Testis (tissue), 3 donors: ENCODE results near the gene TBC1D4. TPM values are rescaled to one million over a fixed set of nuclear protein-coding genes. Genes with fewer than 3 reads are reported as not detected.
"Not testable (repeated sequence)": the region's sequence is repeated elsewhere in the genome, so short reads cannot be mapped to it uniquely, and the experiment has no call there.

Experiments used
- DNase-seq: peaks from one replicate; pipeline ENCODE4 v3.0.0-alpha.2; 2019
- H3K27ac ChIP-seq, 2 donors: fragments of 200-600 bp; sonication (generic); one replicate each; pipeline ENCODE4 v1.5.1; 2019
- H3K27me3 ChIP-seq: fragments of 200-600 bp; sonication (generic); one replicate; pipeline ENCODE4 v1.5.1; 2019
- H3K36me3 ChIP-seq: fragments of 200-600 bp; sonication (generic); one replicate; pipeline ENCODE4 v1.5.1; 2017; ENCODE audit warnings: low read depth; ENCODE audit errors: missing control alignments
- H3K4me1 ChIP-seq: fragments of 200-600 bp; sonication (generic); one replicate; pipeline ENCODE4 v1.5.1; 2019
- H3K4me3 ChIP-seq, 2 donors: fragments of 200-600 bp; sonication (generic); one replicate each; pipeline ENCODE4 v1.5.1; 2017 to 2019
- H3K9me3 ChIP-seq: fragments of 200-600 bp; sonication (generic); one replicate; pipeline ENCODE4 v1.5.1; 2017
- POLR2A ChIP-seq: fragments of 450-650 bp; IDR thresholded peaks from one replicate; pipeline ENCODE4 v1.6.1; 2017; ENCODE audit warnings: antibody characterized with exemption, mild to moderate bottlenecking, moderate library complexity
- WGBS, 2 donors: methylation state at CpG; one replicate each; pipeline ENCODE4 v1.1.5; 2018; 5-methylcytosine and 5-hydroxymethylcytosine counted together
- intact Hi-C: fragments of 100-400 bp; cut with DNase I; formaldehyde crosslinking; loops from one replicate; pipeline ENCODE4 v1.15.1; 2023; ENCODE audit warnings: low total_unique reads
- polyA plus RNA-seq: library from polyadenylated mRNA; stranded (reverse); fragments of 350-450 nt; fragmentation: Illumina TruSeq; extraction: RNeasy Lipid Tissue Mini Kit (QIAGEN cat#74804); gene quantifications from one replicate; pipeline ENCODE4 v1.2.3, GENCODE V29; 2014; ENCODE audit warnings: low read depth, low replicate concordance; ENCODE audit not compliant: insufficient read depth
- total RNA-seq, 2 donors: library from RNA; depleted of rRNA; stranded (reverse); fragments of >200 nt; gene quantifications; one replicate each; pipeline ENCODE4 v1.2.3, GENCODE V29; 2016
- TF ChIP-seq, protein P1 (sequence below), 3 experiments: fragments of 450-650 bp in 2 of 3; fragments of 200-600 bp in 1 of 3; sonication (generic) in 1 of 3; IDR thresholded peaks; one replicate each; pipeline ENCODE4 v1.5.1; 2016 to 2019; ENCODE audit warnings: antibody characterized with exemption in 3 of 3, mild to moderate bottlenecking in 2 of 3, moderate library complexity in 1 of 3

The TBC1D4 gene
- total and polyA plus RNA-seq, 3 donors from 2014 or later: 12.7 to 23.5 (median 20.4) TPM

DNA sequence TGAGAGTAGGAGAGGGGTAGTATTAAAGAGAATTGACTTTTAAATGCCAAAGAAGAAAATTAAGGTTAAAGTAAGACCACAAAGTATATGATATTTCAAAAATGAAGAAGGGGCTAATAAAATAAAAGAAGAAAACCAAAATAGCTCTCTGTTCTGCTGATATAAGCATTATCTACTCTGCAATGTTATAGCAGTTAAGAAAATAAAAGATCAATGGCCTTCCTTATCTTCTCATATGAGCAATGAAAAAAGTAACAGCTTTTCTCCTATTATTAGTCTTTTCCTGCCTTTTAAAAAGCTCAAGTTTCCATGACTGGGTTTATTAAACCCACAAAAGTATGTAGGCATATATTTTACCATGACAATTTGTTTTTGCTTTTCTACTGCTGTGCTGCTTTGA is 126.4 kb downstream of the TBC1D4 start:
- intact Hi-C loops: no loop called here
- no peaks in the 10 kb centered on the region for H3K4me1 ChIP-seq
- no peak overlapping the region for H3K27ac ChIP-seq
- no peaks in the 10 kb centered on the region for H3K27me3 ChIP-seq
- no peak overlapping the region for H3K4me3 ChIP-seq
- DNase-seq: no peak
- H3K9me3 ChIP-seq: no peaks in the 10 kb centered on the region
- no peak for TF ChIP-seq POLR2A
- TF ChIP-seq, protein P1, sequence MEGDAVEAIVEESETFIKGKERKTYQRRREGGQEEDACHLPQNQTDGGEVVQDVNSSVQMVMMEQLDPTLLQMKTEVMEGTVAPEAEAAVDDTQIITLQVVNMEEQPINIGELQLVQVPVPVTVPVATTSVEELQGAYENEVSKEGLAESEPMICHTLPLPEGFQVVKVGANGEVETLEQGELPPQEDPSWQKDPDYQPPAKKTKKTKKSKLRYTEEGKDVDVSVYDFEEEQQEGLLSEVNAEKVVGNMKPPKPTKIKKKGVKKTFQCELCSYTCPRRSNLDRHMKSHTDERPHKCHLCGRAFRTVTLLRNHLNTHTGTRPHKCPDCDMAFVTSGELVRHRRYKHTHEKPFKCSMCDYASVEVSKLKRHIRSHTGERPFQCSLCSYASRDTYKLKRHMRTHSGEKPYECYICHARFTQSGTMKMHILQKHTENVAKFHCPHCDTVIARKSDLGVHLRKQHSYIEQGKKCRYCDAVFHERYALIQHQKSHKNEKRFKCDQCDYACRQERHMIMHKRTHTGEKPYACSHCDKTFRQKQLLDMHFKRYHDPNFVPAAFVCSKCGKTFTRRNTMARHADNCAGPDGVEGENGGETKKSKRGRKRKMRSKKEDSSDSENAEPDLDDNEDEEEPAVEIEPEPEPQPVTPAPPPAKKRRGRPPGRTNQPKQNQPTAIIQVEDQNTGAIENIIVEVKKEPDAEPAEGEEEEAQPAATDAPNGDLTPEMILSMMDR (IDR thresholded peaks at IDR 0.05): no peak
- H3K36me3 ChIP-seq: no peaks in the 10 kb centered on the region

DNA sequence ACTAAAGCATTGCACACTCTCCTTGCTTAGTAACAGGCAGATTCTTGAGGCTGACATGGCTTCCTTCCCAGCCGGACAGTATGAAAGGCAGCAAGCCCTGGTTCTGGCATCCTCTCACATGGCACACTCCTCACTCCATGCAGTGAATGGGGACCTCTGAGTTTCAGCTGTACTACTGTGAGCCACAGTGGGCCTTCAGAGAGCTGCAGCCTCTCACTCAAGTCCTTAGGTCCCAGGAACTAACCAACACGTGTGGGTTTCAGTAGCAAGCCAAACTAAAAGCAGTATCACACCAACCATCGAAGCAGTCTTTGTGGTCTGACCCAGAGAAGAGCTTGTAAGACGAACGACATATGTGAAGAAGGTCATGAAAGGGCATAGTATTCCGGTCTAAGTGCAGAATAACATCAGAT is 128.2 kb downstream of the TBC1D4 start:
- no peaks in the 10 kb centered on the region for H3K27me3 ChIP-seq
- 88 to 93% methylated on average over 6 of the region's 6 CpGs for WGBS, 2 donors
- H3K36me3 ChIP-seq: no peaks in the 10 kb centered on the region
- H3K4me1 ChIP-seq: no peaks in the 10 kb centered on the region
- no peak overlapping the region for H3K4me3 ChIP-seq
- no peak for DNase-seq
- intact Hi-C loops: no loop called here
- no peaks in the 10 kb centered on the region for H3K9me3 ChIP-seq
- TF ChIP-seq, protein P1 (IDR thresholded peaks at IDR 0.05): no peak
- no peak for TF ChIP-seq POLR2A
- H3K27ac ChIP-seq: no peak overlapping the region

DNA sequence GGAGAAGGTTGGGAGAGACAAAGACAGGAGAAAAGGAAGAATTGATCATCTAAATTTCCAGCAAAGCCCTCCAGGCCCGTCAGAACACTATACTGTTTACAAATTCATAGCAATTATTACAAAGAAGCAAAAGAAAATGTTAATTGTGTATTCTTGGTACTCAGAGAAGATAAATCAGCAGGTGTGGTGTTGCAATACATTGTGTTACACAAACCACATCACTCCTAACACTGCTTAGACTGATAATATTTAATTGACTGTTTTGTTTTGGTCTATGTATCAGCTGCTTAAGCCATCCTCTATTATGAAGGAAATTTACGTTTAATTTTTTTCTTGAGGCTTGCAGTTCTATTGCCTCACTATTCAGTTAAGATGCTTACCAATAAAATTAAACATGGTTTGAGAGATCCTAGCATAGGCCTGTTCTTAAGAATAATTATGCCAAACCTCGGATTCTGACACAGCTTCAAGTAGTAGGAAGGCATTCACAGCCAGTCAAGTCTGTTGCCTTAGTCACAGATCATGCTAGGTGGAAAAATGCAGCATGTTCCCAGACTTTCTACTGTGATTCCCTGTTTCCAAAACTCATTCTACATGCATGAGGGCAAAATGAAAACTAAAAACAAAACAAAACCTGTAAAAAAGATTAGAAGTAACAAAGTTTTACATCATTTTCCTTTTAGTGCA is 129.2 kb downstream of the TBC1D4 start:
- WGBS, 2 donors: 85 to 87% methylated on average over 3 of the region's 3 CpGs
- Histone ChIP-seq H3K27ac (no peak overlapping the region), H3K36me3 (no peaks in the 10 kb centered on the region), H3K4me3 (no peak overlapping the region), H3K4me1 (no peaks in the 10 kb centered on the region), H3K9me3 (no peaks in the 10 kb centered on the region), H3K27me3 (no peaks in the 10 kb centered on the region)
- TF ChIP-seq, protein P1 (IDR thresholded peaks at IDR 0.05): no peak
- TF ChIP-seq POLR2A: no peak
- intact Hi-C loops: no loop called here
- no peak for DNase-seq

DNA sequence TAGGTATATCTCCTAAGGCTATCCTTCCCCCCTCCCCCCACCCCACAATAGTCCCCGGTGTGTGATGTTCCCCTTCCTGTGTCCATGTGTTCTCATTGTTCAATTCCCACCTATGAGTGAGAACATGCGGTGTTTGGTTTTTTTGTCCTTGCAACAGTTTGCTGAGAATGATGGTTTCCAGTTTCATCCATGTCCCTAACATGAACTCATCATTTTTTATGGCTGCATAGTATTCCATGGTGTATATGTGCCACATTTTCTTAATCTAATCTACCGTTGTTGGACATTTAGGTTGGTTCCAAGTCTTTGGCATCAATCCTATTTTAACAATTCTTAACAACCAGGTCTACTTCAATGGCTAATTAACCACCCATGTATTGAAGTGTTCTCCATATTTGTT is 130.4 kb downstream of the TBC1D4 start:
- H3K4me3 ChIP-seq, DNase-seq, intact Hi-C loops, H3K36me3 ChIP-seq, H3K4me1 ChIP-seq, H3K9me3 ChIP-seq, H3K27ac ChIP-seq, H3K27me3 ChIP-seq: not testable (repeated sequence)
- WGBS, 2 donors: 95 to 99% methylated on average over 3 of the region's 3 CpGs

DNA sequence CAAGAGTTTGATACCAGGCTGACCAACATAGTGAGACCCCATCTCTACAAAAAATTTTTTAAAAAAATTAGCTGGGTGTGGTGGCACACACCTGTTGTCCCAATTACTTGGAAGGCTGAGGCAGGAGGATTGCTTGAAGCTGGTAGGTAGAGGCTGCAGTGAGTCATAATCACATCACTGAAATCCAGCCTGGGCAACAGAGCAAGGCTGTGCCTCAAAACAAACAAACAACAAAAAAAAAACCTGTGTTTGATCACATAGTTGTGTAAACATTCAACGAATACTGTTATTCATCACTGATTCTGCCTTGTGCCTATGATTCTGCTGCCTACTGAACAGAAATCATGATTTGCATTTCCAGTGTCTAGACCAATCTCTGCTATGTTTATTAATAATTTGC is 134.0 kb downstream of the TBC1D4 start:
- 80 to 93% methylated on average over 1 of the region's 1 CpG for WGBS, 2 donors
- Histone ChIP-seq H3K4me1 (no peaks in the 10 kb centered on the region), H3K36me3 (no peaks in the 10 kb centered on the region), H3K27me3 (no peaks in the 10 kb centered on the region), H3K4me3 (no peak overlapping the region), H3K27ac (no peak overlapping the region), H3K9me3 (no peaks in the 10 kb centered on the region)
- DNase-seq: no peak
- TF ChIP-seq, protein P1 (IDR thresholded peaks at IDR 0.05): no peak
- no peak for TF ChIP-seq POLR2A
- intact Hi-C loops: no loop called here
